Measurements from ENCODE around the gene WWOX. TPM values are rescaled to one million over a fixed set of nuclear protein-coding genes. Genes with fewer than 3 reads are reported as not detected.

WWOX gene
- total and polyA plus RNA-seq, 4 donors: 5.4 to 61.5 (median 18.4) TPM

- peak; percentile 92 for TF ChIP-seq CTCF (IDR thresholded peaks at IDR 0.05; ENCODE audit: control extremely low read depth, extremely low read depth)
- Histone ChIP-seq H3K4me3 (no peak overlapping the region), H3K9ac (ENCODE audit: insufficient read depth in 1 of 2, low read length in 2 of 2) (no peak overlapping the region), H3K9me3 (ENCODE audit: control insufficient read depth in 4 of 4, insufficient read depth in 3 of 4, low read length in 3 of 4) (no peaks in the 10 kb centered on the region), H3K27ac (ENCODE audit: low read depth in 1 of 2, low read length in 1 of 2) (no peak overlapping the region), H3K4me1 (ENCODE audit: control insufficient read depth in 5 of 5, insufficient read depth in 5 of 5, low read length in 5 of 5) (peaks cover 0 to 3% (median 0%) of the 10 kb centered on the region in 5 donors), H3K36me3 (ENCODE audit: control insufficient read depth in 4 of 4, insufficient read depth in 4 of 4, low read length in 4 of 4) (no peaks in the 10 kb centered on the region), H3K27me3 (ENCODE audit: control insufficient read depth in 3 of 3, insufficient read depth in 3 of 3, low read length in 2 of 3) (no peaks in the 10 kb centered on the region)
- 26 to 29% methylated on average over 23 of the region's 23 CpGs for WGBS, 2 donors
- ATAC-seq (ENCODE audit: insufficient read depth, low FRiP score) (peak; percentile 90), DNase-seq (peak in 2 of 3 donors; percentile 62 to 64)
These were observed 671.1 kb downstream of the WWOX start for GRCh38 chr16:78770353-78771091.

- Histone ChIP-seq H3K27me3 (ENCODE audit: control insufficient read depth in 3 of 3, insufficient read depth in 3 of 3, low read length in 2 of 3) (no peaks in the 10 kb centered on the region), H3K27ac (ENCODE audit: low read depth in 1 of 2, low read length in 1 of 2) (no peak overlapping the region), H3K9me3 (ENCODE audit: control insufficient read depth in 4 of 4, insufficient read depth in 3 of 4, low read length in 3 of 4) (no peaks in the 10 kb centered on the region), H3K4me3 (no peak overlapping the region), H3K9ac (ENCODE audit: insufficient read depth in 1 of 2, low read length in 2 of 2) (no peak overlapping the region), H3K36me3 (ENCODE audit: control insufficient read depth in 4 of 4, insufficient read depth in 4 of 4, low read length in 4 of 4) (no peaks in the 10 kb centered on the region), H3K4me1 (ENCODE audit: control insufficient read depth in 5 of 5, insufficient read depth in 5 of 5, low read length in 5 of 5) (no peaks in the 10 kb centered on the region)
- WGBS, 2 donors: 88 to 94% methylated on average over 8 of the region's 8 CpGs
- TF ChIP-seq CTCF (IDR thresholded peaks at IDR 0.05; ENCODE audit: control extremely low read depth, extremely low read depth): no peak
- no peak for ATAC-seq (ENCODE audit: insufficient read depth, low FRiP score)
- no peak for DNase-seq
These were observed 673.8 kb downstream of the WWOX start for GRCh38 chr16:78773291-78773702.

GRCh38 chr16:78773706-78774105 is 674.3 kb downstream of the WWOX start:
- H3K4me3 ChIP-seq: no peak overlapping the region
- TF ChIP-seq CTCF (IDR thresholded peaks at IDR 0.05; ENCODE audit: control extremely low read depth, extremely low read depth): no peak
- no peaks in the 10 kb centered on the region for H3K9me3 ChIP-seq (ENCODE audit: control insufficient read depth in 4 of 4, insufficient read depth in 3 of 4, low read length in 3 of 4)
- DNase-seq (no peak), ATAC-seq (ENCODE audit: insufficient read depth, low FRiP score) (no peak)
- no peaks in the 10 kb centered on the region for H3K27me3 ChIP-seq (ENCODE audit: control insufficient read depth in 3 of 3, insufficient read depth in 3 of 3, low read length in 2 of 3)
- H3K27ac ChIP-seq (ENCODE audit: low read depth in 1 of 2, low read length in 1 of 2): no peak overlapping the region
- no peaks in the 10 kb centered on the region for H3K4me1 ChIP-seq (ENCODE audit: control insufficient read depth in 5 of 5, insufficient read depth in 5 of 5, low read length in 5 of 5)
- no peaks in the 10 kb centered on the region for H3K36me3 ChIP-seq (ENCODE audit: control insufficient read depth in 4 of 4, insufficient read depth in 4 of 4, low read length in 4 of 4)
- WGBS, 2 donors: 67 to 82% methylated on average over 4 of the region's 4 CpGs
- no peak overlapping the region for H3K9ac ChIP-seq (ENCODE audit: insufficient read depth in 1 of 2, low read length in 2 of 2)
